ENCODE data around the gene TRIM62. TPM values are rescaled to one million over a fixed set of nuclear protein-coding genes. Genes with fewer than 3 reads are reported as not detected.
A peak's percentile ranks its signal among the peaks of the same experiment; 100 is the strongest.

The TRIM62 gene
- total RNA-seq, 1 experiment from 2014 or later = 6.9 TPM

GRCh38 chr1:33188572-33189275 lies 6.9 kb upstream of the TRIM62 start:
- H2BK5ac ChIP-seq (ENCODE audit: insufficient read length, low read length) = no peak overlapping the region
- H2BK120ac ChIP-seq (ENCODE audit: low read depth, low read length, poor library complexity, severe bottlenecking) = no peak overlapping the region
- no peak overlapping the region for H4K8ac ChIP-seq (replicated peaks; ENCODE audit: insufficient read length, low read depth, low read length)
- H3T11ph ChIP-seq (ENCODE audit: low read length) = no peak overlapping the region
- H3K79me1 ChIP-seq (ENCODE audit: insufficient read depth, low read depth, low read length, poor library complexity, severe bottlenecking) = no peaks in the 10 kb centered on the region
- no peaks in the 10 kb centered on the region for H3K9me3 ChIP-seq (ENCODE audit: control insufficient read depth, low read depth, low read length)
- H4K5ac ChIP-seq (ENCODE audit: insufficient read length, low read depth, low read length) = no peak overlapping the region
- H3K9ac ChIP-seq (ENCODE audit: extremely low read depth, insufficient read length, low read length) = no peak overlapping the region
- no CpG with 5 or more reads among the region's 6 CpGs for WGBS (ENCODE audit: extremely low coverage, insufficient read length, low lambda C conversion rate)
- H3K27ac ChIP-seq (ENCODE audit: insufficient read length, low read depth, low read length) = no peak overlapping the region
- Mint-ChIP-seq H3K4me3 (no peak overlapping the region), H3K4me1 (peaks cover 4 to 7% of the 10 kb centered on the region in 2 experiments), H3K9me3 (no peaks in the 10 kb centered on the region), H3K27me3 (ENCODE audit: low read depth) (peaks cover 30% of the 10 kb centered on the region), H3K36me3 (ENCODE audit: insufficient read depth in 1 of 3, low read depth in 3 of 3) (no peaks in the 10 kb centered on the region), H3K27ac (peak overlapping the region in 2 of 3 experiments; percentile 3 to 59; a peak in 2 of 7 replicates)
- H4K20me1 ChIP-seq (ENCODE audit: control insufficient read depth, insufficient read depth, insufficient read length) = no peaks in the 10 kb centered on the region
- H2AFZ ChIP-seq (ENCODE audit: low read length) = no peak overlapping the region
- H3K79me2 ChIP-seq (ENCODE audit: insufficient read depth, low read length) = no peaks in the 10 kb centered on the region
- no peak overlapping the region for H2BK20ac ChIP-seq (ENCODE audit: low read depth, low read length, poor library complexity, severe bottlenecking)
- no peak overlapping the region for H2AK5ac ChIP-seq (ENCODE audit: insufficient read length, low read length)
- H3K4me1 ChIP-seq (ENCODE audit: insufficient read depth, low read length) = no peaks in the 10 kb centered on the region
- no peak overlapping the region for H3K56ac ChIP-seq (ENCODE audit: insufficient read length, low read depth, low read length)
- no peak overlapping the region for H2BK15ac ChIP-seq (ENCODE audit: low read depth, low read length)
- no peaks in the 10 kb centered on the region for H3K27me3 ChIP-seq (ENCODE audit: insufficient read depth, low read length)
- H2BK12ac ChIP-seq (ENCODE audit: insufficient read length, low read depth, low read length) = no peak overlapping the region
- DNase-seq = no peak
- no peak overlapping the region for H3K4ac ChIP-seq (ENCODE audit: low read depth, low read length)
- H3K4me2 ChIP-seq (ENCODE audit: insufficient read depth, insufficient read length, low read length) = no peak overlapping the region
- H3K18ac ChIP-seq (ENCODE audit: insufficient read length, low read depth, low read length) = no peak overlapping the region
- no peak overlapping the region for H3K14ac ChIP-seq (ENCODE audit: insufficient read depth, low read length)
- no peaks in the 10 kb centered on the region for H3K23me2 ChIP-seq (ENCODE audit: insufficient read length, low read depth, low read length, poor library complexity, severe bottlenecking)
- H4K91ac ChIP-seq (ENCODE audit: insufficient read length, low read depth, low read length) = no peak overlapping the region
- no peak overlapping the region for H3K23ac ChIP-seq (ENCODE audit: insufficient read length, low read depth, low read length)
- TF ChIP-seq, protein P1, sequence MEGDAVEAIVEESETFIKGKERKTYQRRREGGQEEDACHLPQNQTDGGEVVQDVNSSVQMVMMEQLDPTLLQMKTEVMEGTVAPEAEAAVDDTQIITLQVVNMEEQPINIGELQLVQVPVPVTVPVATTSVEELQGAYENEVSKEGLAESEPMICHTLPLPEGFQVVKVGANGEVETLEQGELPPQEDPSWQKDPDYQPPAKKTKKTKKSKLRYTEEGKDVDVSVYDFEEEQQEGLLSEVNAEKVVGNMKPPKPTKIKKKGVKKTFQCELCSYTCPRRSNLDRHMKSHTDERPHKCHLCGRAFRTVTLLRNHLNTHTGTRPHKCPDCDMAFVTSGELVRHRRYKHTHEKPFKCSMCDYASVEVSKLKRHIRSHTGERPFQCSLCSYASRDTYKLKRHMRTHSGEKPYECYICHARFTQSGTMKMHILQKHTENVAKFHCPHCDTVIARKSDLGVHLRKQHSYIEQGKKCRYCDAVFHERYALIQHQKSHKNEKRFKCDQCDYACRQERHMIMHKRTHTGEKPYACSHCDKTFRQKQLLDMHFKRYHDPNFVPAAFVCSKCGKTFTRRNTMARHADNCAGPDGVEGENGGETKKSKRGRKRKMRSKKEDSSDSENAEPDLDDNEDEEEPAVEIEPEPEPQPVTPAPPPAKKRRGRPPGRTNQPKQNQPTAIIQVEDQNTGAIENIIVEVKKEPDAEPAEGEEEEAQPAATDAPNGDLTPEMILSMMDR (conservative IDR thresholded peaks at IDR 0.05) = no peak

Measured in H9 (cell line).